ENCODE measurements around the gene USP6NL.

DNA sequence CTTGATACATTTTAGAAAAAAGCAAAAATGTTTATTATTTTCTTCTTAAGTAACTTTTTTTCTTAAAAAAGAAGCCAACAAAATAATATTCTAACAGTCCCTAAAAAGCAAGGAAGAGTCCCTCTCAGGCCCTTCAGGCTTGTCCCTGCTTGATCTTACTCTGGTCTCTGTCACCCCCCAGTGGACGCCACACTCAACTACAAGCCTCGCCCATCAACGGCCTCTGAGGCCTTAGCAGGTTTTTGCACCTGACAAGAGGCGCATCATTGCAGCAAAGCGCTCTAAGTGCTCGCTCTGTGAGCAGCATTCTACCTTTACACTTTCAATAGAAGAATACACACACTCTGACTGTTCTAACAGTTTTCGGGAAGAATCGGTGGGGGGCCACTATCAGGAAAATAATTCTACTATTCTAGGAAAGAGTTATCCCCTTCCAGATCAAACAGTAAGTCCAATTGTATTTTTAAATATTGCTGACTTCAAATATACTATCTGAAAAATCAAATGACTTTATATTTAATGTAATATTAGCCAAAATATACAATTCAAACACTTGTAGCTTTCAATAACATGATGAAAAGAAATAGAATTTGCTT is 139.2 kb downstream of the USP6NL start:
- TF ChIP-seq, protein P1, sequence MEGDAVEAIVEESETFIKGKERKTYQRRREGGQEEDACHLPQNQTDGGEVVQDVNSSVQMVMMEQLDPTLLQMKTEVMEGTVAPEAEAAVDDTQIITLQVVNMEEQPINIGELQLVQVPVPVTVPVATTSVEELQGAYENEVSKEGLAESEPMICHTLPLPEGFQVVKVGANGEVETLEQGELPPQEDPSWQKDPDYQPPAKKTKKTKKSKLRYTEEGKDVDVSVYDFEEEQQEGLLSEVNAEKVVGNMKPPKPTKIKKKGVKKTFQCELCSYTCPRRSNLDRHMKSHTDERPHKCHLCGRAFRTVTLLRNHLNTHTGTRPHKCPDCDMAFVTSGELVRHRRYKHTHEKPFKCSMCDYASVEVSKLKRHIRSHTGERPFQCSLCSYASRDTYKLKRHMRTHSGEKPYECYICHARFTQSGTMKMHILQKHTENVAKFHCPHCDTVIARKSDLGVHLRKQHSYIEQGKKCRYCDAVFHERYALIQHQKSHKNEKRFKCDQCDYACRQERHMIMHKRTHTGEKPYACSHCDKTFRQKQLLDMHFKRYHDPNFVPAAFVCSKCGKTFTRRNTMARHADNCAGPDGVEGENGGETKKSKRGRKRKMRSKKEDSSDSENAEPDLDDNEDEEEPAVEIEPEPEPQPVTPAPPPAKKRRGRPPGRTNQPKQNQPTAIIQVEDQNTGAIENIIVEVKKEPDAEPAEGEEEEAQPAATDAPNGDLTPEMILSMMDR (conservative IDR thresholded peaks at IDR 0.05; ENCODE audit: low read depth, low read length), result peak; percentile 69
- no peak for TF ChIP-seq EZH2 (IDR thresholded peaks at IDR 0.05; ENCODE audit: low read length, unreplicated experiment)
- no peak for TF ChIP-seq EZH2phosphoT487 (IDR thresholded peaks at IDR 0.05; ENCODE audit: borderline replicate concordance, low read length)

All from PC-3 (cell line).